ENCODE data around the gene SENP7.
A peak's percentile ranks its signal among the peaks of the same experiment; 100 is the strongest.
"Not testable (repeated sequence)": the region's sequence is repeated elsewhere in the genome, so short reads cannot be mapped to it uniquely, and the experiment has no call there.

Gene SENP7

GRCh38 chr3:101495552-101495951 lies 17.5 kb downstream of the SENP7 start:
- Mint-ChIP-seq H3K4me1 (peaks cover 17% of the 10 kb centered on the region), H3K27me3 (no peaks in the 10 kb centered on the region), H3K27ac (no peak overlapping the region), H3K4me3 (no peak overlapping the region), H3K9me3 (peaks cover 0 to 4% of the 10 kb centered on the region in 2 donors)
- DNase-seq (no peak), ATAC-seq (no peak)

GRCh38 chr3:101484805-101485620 lies 28.0 kb downstream of the SENP7 start:
- no peak for ATAC-seq
- H3K27ac Mint-ChIP-seq, result peak overlapping the region in 1 of 2 donors; percentile 1
- DNase-seq, result no peak

GRCh38 chr3:101478980-101479379 lies 34.0 kb downstream of the SENP7 start:
- ATAC-seq (no peak), DNase-seq (no peak)
- Mint-ChIP-seq H3K4me3 (no peak overlapping the region), H3K27me3 (no peaks in the 10 kb centered on the region), H3K9me3 (peaks cover 12 to 13% of the 10 kb centered on the region in 2 donors), H3K4me1 (peaks cover 53% of the 10 kb centered on the region), H3K27ac (no peak overlapping the region)

More at GRCh38 chr3:101484805-101485620, 28.0 kb downstream of the SENP7 start:
- H3K4me1 Mint-ChIP-seq, result peaks cover 61% of the 10 kb centered on the region
- no peaks in the 10 kb centered on the region for H3K27me3 Mint-ChIP-seq
- H3K4me3 Mint-ChIP-seq, result no peak overlapping the region
- H3K9me3 Mint-ChIP-seq, result peaks cover 0 to 8% of the 10 kb centered on the region in 2 donors

- peaks cover 42% of the 10 kb centered on the region for H3K4me1 Mint-ChIP-seq
- peak overlapping the region in 1 of 2 donors; percentile 49 for H3K27ac Mint-ChIP-seq
- not testable (repeated sequence) for H3K27me3 Mint-ChIP-seq, DNase-seq, H3K4me3 Mint-ChIP-seq, ATAC-seq
- peaks cover 12 to 15% of the 10 kb centered on the region in 2 donors for H3K9me3 Mint-ChIP-seq
Measured at GRCh38 chr3:101474841-101475552, 38.0 kb downstream of the SENP7 start.

GRCh38 chr3:101468676-101469075 lies 44.3 kb downstream of the SENP7 start:
- peak overlapping the region in 1 of 2 donors; percentile 41 for H3K27ac Mint-ChIP-seq
- not testable (repeated sequence) for ATAC-seq, H3K9me3 Mint-ChIP-seq, DNase-seq, H3K27me3 Mint-ChIP-seq, H3K4me3 Mint-ChIP-seq
- peaks cover 41% of the 10 kb centered on the region for H3K4me1 Mint-ChIP-seq

GRCh38 chr3:101467310-101467663 lies 45.7 kb downstream of the SENP7 start:
- not testable (repeated sequence) for DNase-seq, H3K9me3 Mint-ChIP-seq, ATAC-seq, H3K27me3 Mint-ChIP-seq, H3K27ac Mint-ChIP-seq
- peaks cover 48% of the 10 kb centered on the region for H3K4me1 Mint-ChIP-seq
- peak overlapping the region in 1 of 2 donors; percentile 73 for H3K4me3 Mint-ChIP-seq

- Mint-ChIP-seq H3K27ac (peak overlapping the region in 1 of 2 donors; percentile 48), H3K27me3 (no peaks in the 10 kb centered on the region), H3K4me1 (peaks cover 54% of the 10 kb centered on the region), H3K4me3 (peak overlapping the region in 1 of 2 donors; percentile 73), H3K9me3 (peaks cover 10% of the 10 kb centered on the region in 2 donors)
- ATAC-seq (no peak), DNase-seq (peak in 1 of 2 donors; percentile 37)
Measured at GRCh38 chr3:101466465-101467309, 46.3 kb downstream of the SENP7 start.

- no peak for ATAC-seq
- no peak for DNase-seq
- Mint-ChIP-seq H3K4me3 (no peak overlapping the region), H3K9me3 (peaks cover 3 to 8% of the 10 kb centered on the region in 2 donors), H3K27ac (no peak overlapping the region), H3K4me1 (peaks cover 71% of the 10 kb centered on the region), H3K27me3 (no peaks in the 10 kb centered on the region)
Measured at GRCh38 chr3:101464235-101464634, 48.8 kb downstream of the SENP7 start.

- H3K27me3 Mint-ChIP-seq, result no peaks in the 10 kb centered on the region
- DNase-seq, result no peak
- no peak for ATAC-seq
- no peak overlapping the region for H3K4me3 Mint-ChIP-seq
- peaks cover 49% of the 10 kb centered on the region for H3K4me1 Mint-ChIP-seq
- H3K27ac Mint-ChIP-seq, result no peak overlapping the region
- H3K9me3 Mint-ChIP-seq, result peaks cover 0 to 3% of the 10 kb centered on the region in 2 donors
Measured at GRCh38 chr3:101461451-101461850, 51.6 kb downstream of the SENP7 start.

GRCh38 chr3:101458387-101458786 lies 54.6 kb downstream of the SENP7 start:
- DNase-seq (no peak), ATAC-seq (no peak)
- no peak overlapping the region for H3K4me3 Mint-ChIP-seq
- no peaks in the 10 kb centered on the region for H3K27me3 Mint-ChIP-seq
- no peak overlapping the region for H3K27ac Mint-ChIP-seq
- peaks cover 31% of the 10 kb centered on the region for H3K4me1 Mint-ChIP-seq
- H3K9me3 Mint-ChIP-seq, result peaks cover 0 to 3% of the 10 kb centered on the region in 2 donors

GRCh38 chr3:101454629-101455028 lies 58.4 kb downstream of the SENP7 start:
- Mint-ChIP-seq H3K4me3 (no peak overlapping the region), H3K9me3 (peaks cover 0 to 10% of the 10 kb centered on the region in 2 donors), H3K27me3 (no peaks in the 10 kb centered on the region), H3K4me1 (peaks cover 11% of the 10 kb centered on the region), H3K27ac (no peak overlapping the region)
- DNase-seq, result no peak
- ATAC-seq, result no peak

- Mint-ChIP-seq H3K9me3 (peaks cover 2 to 16% of the 10 kb centered on the region in 2 donors), H3K4me1 (peaks cover 8% of the 10 kb centered on the region), H3K27me3 (no peaks in the 10 kb centered on the region), H3K27ac (no peak overlapping the region), H3K4me3 (no peak overlapping the region)
- DNase-seq, result no peak
- no peak for ATAC-seq
Measured at GRCh38 chr3:101453961-101454360, 59.1 kb downstream of the SENP7 start.

GRCh38 chr3:101438641-101439040 lies 74.4 kb downstream of the SENP7 start:
- not testable (repeated sequence) for H3K4me3 Mint-ChIP-seq, H3K27me3 Mint-ChIP-seq, H3K27ac Mint-ChIP-seq, ATAC-seq, DNase-seq
- peaks cover 23% of the 10 kb centered on the region for H3K4me1 Mint-ChIP-seq
- H3K9me3 Mint-ChIP-seq, result peaks cover 31 to 44% of the 10 kb centered on the region in 2 donors

GRCh38 chr3:101433652-101434051 lies 79.4 kb downstream of the SENP7 start:
- no peaks in the 10 kb centered on the region for H3K27me3 Mint-ChIP-seq
- H3K9me3 Mint-ChIP-seq, result peaks cover 38 to 50% of the 10 kb centered on the region in 2 donors
- peaks cover 21% of the 10 kb centered on the region for H3K4me1 Mint-ChIP-seq
- ATAC-seq (no peak), DNase-seq (no peak)
- no peak overlapping the region for H3K27ac Mint-ChIP-seq
- no peak overlapping the region for H3K4me3 Mint-ChIP-seq
